Activated effector memory CD4-positive, alpha-beta T cell treated with anti-CD3 and anti-CD28 coated beads, Interleukin-2, amount 50 U/mL, for 16 hours (primary cell): ENCODE measurements around the gene COX4I2.
A peak's percentile ranks its signal among the peaks of the same experiment; 100 is the strongest.
"Not testable (repeated sequence)": the region's sequence is repeated elsewhere in the genome, so short reads cannot be mapped to it uniquely, and the experiment has no call there.

Source experiments
- DNase-seq: peaks from one replicate; pipeline ENCODE4 v3.0.0-alpha.2; 2020

Gene COX4I2

DNA sequence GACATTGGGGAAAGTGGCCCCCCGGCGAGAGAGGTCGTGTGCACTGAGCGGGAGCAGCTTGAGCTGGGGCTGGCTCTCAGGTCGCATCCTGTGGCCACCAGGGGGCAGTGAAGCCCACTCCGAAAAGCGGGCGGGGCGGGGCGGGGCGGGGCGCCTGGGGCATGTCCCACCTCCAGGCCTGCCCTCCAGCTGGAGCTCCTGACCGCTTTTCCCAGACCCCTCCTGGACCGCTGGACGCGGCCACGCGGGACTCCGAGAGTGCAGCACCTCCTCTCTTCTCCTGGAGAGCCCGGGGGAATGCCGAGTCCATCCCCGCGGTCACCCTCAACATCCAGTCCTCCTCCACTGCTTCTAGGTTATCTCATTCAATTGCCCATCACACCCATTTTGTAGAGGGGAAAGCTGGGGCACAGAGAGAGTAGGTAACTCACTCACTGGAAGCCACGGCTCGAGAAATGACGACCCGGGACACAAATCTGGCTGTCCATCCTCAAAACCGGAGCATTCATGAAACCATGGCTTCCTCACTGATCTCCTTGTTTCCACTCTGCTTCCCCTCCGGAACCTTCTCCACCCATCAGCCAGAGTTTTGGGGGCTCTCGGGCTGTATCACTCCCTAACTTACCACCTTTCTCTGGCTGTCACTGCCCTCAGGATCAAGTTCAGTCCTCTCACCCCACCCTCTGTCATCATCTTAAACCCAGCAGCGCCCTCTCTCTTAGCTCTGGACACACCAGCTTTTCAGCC, 24.1 kb downstream of the COX4I2 start:
- DNase-seq, result peak; percentile 93

DNA sequence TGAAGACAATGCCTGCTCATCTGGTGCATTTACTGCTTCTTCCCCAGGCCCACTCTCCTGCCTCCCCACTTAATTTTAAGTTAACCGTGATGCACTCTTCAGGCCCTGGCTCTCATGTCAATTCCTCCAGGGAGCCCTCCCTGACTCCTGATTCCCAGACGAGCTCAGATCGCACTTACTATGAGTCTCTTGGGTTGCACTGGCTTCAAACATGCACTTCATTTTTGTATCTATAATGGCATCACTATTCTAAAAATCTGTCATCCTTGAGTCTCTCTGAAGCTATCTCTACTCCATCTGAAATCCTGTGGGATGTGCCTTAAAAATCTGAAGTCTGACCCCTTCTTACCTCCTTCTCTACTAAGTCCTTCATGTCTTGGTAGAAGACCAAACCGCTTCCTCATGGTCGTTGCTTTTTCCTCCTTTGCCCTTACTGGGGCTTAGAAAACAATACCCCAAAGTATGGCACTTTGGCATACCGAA, 24.7 kb downstream of the COX4I2 start:
- no peak for DNase-seq

DNA sequence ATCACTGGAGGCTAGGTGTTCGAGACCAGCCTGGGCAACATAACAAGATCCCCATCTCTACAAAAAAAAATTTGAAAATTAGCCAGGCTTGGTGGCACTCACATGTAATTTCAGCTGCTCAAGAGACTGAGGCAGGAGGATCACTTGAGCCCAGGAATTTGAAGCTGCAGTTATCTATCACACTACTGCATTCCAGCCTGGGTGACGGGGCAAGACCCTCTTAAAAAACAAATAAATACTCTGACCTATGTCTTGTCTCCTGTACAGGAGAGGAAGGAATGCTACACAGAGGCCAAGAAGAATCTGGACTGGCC, 25.8 kb downstream of the COX4I2 start:
- no peak for DNase-seq

DNA sequence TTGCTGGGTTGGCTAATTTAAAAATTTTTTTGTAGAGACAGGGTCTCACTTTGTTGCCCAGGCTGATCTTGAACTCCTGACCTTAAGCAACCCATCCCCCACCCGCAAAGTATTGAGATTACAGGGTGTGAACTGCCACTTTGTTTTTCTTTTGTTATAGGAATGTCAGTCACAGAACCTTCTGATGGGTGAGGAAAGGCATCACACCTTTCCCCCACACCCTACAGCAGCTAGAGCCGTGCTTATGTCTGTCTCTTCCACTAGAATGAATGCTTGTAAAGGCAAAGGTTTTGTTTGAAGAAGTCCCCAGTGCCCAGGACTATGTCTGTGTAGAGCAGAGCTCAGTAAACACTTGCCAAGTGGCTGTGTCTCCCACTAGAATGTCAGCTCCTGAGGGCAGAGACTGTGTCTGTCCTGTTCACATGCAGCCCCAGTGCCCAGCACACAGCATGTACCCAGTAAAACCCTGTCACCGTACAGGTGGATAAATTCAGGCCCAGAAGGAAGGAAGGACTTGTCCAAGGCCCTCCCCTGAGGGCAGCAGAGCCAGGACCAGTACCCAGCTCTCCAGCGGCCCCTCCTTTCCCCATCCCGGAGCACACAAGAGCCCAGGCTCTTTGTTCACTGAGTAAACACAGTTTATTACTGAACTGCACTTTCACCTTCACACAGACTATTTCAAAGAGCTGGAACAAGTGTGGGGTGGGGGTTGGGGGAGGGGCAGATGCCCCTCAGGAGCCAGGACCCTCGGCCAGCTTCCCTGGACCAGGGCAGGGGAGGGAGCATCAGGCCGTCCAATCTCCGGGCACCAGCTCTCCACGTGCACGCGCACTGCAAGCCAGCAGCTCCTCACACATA, 26.4 kb downstream of the COX4I2 start:
- no peak for DNase-seq

DNA sequence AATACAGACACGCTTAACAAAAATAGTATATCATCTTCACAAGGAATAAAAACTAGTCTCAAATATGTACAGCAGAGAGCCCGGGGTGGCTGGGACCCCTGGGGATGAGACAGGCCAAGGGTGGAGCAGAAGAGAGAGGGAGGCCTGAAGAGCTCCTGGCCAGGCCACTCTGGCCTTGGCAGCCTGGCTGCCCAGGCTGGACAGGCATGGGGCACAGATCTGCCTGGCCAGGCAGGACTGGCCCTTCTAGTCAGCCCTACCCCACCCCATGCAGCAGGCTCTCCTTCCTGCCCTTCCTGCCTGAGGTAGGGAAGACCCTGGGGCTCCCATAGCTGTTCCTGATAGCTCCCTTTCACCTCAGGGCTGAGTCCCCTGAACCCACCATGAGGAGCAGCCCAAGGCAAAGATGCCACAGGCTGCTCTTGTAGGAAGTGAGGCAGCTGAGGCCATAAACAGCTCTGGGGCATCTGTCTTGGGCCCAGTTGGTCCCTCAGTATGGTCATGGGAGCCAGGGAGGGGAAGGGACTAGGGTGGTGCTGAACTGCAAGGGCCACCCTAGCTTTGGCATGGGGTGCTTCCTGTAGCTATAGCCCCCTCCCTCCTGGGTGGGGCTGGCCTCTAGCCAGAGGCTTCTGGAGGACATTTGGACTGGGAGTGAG, 27.1 kb downstream of the COX4I2 start:
- DNase-seq, result no peak

DNA sequence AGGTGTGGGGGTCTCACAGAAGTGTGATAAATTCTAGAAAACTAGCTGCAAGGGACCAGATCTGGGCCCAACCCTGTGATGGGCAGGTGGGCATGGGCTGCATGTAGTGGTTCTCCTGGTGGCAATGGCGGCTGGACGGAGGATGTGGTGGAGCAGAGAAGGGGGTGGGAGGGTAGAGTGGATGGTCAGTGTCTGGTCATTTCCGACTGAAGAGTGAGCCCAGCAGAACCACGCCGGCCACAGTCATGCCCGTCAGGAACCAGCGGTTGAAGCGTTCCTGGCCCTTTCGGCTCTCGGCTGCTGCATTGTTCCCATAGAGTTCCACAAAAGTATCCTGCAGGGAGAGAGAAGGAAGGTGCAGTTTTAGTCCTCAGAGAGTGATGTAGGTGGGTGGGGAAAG, 28.0 kb downstream of the COX4I2 start:
- DNase-seq, result no peak

DNA sequence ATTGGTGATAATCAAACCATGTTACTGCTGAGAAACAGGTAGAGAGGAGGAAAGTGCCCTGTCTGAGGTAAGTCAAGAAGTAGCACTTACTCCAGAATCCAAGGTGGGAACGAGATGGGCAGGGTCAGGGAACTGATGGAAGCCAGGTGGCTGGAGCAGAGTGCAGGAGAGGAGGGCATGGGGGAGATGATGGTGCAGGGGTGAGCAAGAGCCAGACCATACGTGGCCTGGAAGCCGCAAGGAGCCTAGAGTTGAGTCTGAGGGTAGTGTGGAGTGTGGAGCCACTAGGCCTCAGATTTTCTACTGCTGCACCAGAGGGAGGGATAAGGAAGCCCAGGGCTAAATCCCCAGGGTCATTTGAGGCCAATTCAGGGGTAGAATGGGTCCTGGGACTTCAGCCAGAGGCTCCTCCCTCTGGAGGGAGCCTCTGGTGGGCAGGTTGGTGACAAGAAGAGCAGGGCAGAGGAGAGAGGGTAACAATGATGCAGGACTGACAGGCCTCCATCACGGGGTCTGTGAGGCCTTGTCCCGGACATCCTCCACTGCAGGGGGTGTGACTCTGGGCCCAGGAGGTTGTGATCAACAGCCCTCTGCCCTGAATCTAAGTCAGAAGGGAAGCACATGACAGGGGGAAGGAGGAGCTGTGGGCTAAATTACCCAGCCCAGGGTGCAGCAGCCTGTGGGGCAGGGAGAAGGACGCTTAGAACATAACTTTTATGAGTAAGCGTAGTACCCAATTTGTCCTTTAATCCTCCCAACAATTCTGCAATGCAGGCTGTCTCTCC, 28.7 kb downstream of the COX4I2 start:
- DNase-seq, result no peak

GRCh38 chr20:31667315-31668285, 29.9 kb downstream of the COX4I2 start:
- DNase-seq, result no peak

DNA sequence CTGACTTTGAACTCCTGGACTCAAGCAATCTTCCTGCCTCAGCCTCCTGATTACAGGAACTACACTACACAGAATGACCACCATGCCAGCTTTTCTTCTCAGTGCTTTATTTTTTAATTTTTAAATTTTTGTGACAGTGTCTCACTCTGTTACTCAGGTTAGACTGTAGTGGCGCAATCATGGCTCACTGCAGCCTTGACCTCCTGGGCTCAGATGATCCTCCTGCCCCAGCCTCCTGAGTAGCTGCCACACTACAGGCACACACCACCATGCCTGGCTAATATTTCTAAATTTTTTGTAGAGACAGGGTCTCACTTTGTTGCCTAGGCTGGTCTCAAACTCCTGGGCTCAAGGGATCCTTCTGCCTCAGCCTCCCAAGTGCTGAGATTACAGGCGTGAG, 31.2 kb downstream of the COX4I2 start:
- not testable (repeated sequence) for DNase-seq

DNA sequence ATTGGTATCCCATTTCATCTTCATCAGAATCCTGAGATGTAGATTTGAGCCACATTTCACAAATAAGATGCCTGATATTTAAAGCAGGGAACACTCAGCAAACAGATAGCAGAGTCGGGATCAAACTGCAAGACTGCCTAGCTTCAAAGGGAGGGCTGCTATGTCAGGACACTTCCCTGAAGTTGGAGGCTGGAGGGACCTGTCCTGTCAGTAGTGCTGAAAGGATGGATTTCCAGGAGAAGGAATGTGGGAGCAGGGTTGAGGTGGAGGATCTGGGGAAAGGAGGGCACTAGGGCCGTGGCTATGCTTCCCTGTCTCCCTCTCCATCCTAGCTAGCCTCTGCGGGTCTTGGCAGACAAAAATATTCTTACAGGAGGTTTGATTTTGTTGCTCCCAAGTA, 32.2 kb downstream of the COX4I2 start:
- no peak for DNase-seq

GRCh38 chr20:31670371-31671228, 32.9 kb downstream of the COX4I2 start:
- no peak for DNase-seq

GRCh38 chr20:31671324-31671723, 33.6 kb downstream of the COX4I2 start:
- no peak for DNase-seq

GRCh38 chr20:31673435-31673834, 35.7 kb downstream of the COX4I2 start:
- DNase-seq, result no peak

- DNase-seq, result no peak
Observed at GRCh38 chr20:31673943-31674463, 36.3 kb downstream of the COX4I2 start.

- peak; percentile 86 for DNase-seq
Observed at GRCh38 chr20:31674895-31675827, 37.4 kb downstream of the COX4I2 start.

GRCh38 chr20:31675828-31676608, 38.3 kb downstream of the COX4I2 start:
- DNase-seq, result peak; percentile 84

DNA sequence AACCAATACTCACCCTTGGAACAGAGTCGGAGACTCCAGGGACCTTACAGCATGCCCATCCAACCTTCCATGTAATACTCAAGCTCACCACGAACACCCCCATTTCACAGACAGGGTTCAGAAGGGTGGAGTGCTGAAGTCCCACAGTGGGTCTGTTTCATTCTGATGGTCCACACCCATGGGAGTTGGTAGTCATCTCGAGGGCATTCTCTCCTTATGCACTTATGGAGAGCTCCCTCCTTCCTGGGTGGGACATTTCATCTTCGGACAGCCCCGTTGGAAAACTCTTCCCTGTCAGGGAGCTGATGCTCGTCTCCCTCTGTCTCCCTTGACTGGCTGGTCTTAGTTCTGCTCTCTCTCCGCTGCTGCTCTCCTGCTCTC, 38.9 kb downstream of the COX4I2 start:
- no peak for DNase-seq

GRCh38 chr20:31677553-31678260, 40.0 kb downstream of the COX4I2 start:
- DNase-seq, result no peak
